NT2/D1 (cell line): ENCODE measurements around the gene S1PR3.

Source experiments
- SUZ12 ChIP-seq: IDR thresholded peaks from 2 replicates; pipeline ENCODE4 v1.6.1; 2011; ENCODE audit not compliant: insufficient read length, insufficient read depth; ENCODE audit errors: extremely low read depth
- YY1 ChIP-seq: IDR thresholded peaks from 2 replicates; pipeline ENCODE4 v1.6.1; 2011; ENCODE audit not compliant: insufficient read length, insufficient read depth
- ZNF274 ChIP-seq: IDR thresholded peaks from 2 replicates; pipeline ENCODE4 v1.6.1; 2011; ENCODE audit warnings: mild to moderate bottlenecking, low read depth, low read length

- TF ChIP-seq SUZ12 (no peak), ZNF274 (no peak), YY1 (no peak)
These were observed 45.5 kb upstream of the S1PR3 start for GRCh38 chr9:88945636-88946333.
